ENCODE data around the gene FAM107B. TPM values are rescaled to one million over a fixed set of nuclear protein-coding genes. Genes with fewer than 3 reads are reported as not detected.
A peak's percentile ranks its signal among the peaks of the same experiment; 100 is the strongest.

The FAM107B gene
- total and polyA plus RNA-seq, 2 of the 13 experiments (the other 11 are each of a cell fraction or from before 2014, with no cell fraction given) = 15.7 to 24.8 TPM

DNA sequence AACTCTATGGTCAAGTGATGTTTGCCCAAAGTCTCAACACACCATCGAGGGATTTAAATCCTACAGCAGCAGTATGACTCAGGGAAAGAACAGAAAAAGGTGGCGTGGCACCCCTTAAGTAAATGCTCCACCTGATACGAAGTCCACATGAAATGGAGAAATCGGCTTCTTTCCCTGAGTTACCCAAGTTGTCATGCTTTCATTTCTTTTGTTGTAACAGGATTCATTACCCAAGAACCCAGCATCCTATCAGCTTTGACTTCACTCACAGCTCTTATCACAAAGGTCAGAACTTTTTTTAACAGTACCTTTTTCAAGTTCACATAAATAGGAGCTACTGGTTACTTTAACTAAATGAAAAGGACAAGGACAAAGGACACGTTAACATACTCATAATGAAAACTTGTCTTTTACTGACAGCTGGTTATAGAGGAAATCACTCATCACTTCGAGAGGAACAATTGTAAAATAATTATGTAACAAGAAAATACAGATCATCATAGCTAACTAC lies 224.2 kb downstream of the FAM107B start (continued):
- no peak for TF ChIP-seq ZNF616 (CRISPR knock-in tag; IDR thresholded peaks at IDR 0.05; ENCODE audit: low read depth)
- peak; percentile 67 for TF ChIP-seq SKI (IDR thresholded peaks at IDR 0.05; ENCODE audit: partially characterized antibody)
- no peak for TF ChIP-seq YEATS4 (CRISPR knock-in tag; IDR thresholded peaks at IDR 0.05; ENCODE audit: borderline replicate concordance)
- peak; percentile 88; the same call in 1 of the 2 replicates for TF ChIP-seq NCOR1 (IDR thresholded peaks at IDR 0.05; ENCODE audit: borderline replicate concordance, low read length)
- TF ChIP-seq NCOA2 (CRISPR knock-in tag; IDR thresholded peaks at IDR 0.05) = peak; percentile 71
- no peak for TF ChIP-seq CHCHD3 (CRISPR knock-in tag; IDR thresholded peaks at IDR 0.05)
- no peak for TF ChIP-seq MAFG (CRISPR knock-in tag; IDR thresholded peaks at IDR 0.05)
- TF ChIP-seq XBP1 (CRISPR knock-in tag; IDR thresholded peaks at IDR 0.05) = no peak
- no peak for TF ChIP-seq KLF13 (CRISPR knock-in tag; IDR thresholded peaks at IDR 0.05)
- TF ChIP-seq ZFP62 (CRISPR knock-in tag; IDR thresholded peaks at IDR 0.05) = no peak
- peak; percentile 87 for TF ChIP-seq BCL6 (CRISPR knock-in tag; IDR thresholded peaks at IDR 0.05)
- 0 out of 2 replicates have a peak, but pooled peaks have one; percentile 31 for TF ChIP-seq RXRB (CRISPR knock-in tag; IDR thresholded peaks at IDR 0.05; ENCODE audit: borderline replicate concordance)
- TF ChIP-seq SMYD3 (CRISPR knock-in tag; IDR thresholded peaks at IDR 0.05) = no peak
- TF ChIP-seq ZNF432 (CRISPR knock-in tag; IDR thresholded peaks at IDR 0.05; ENCODE audit: borderline replicate concordance) = no peak
- no peak for TF ChIP-seq ZBTB38 (CRISPR knock-in tag; IDR thresholded peaks at IDR 0.05)
- TF ChIP-seq ZNF652 (CRISPR knock-in tag; IDR thresholded peaks at IDR 0.05; ENCODE audit: borderline replicate concordance, low read depth) = no peak
- no peak for TF ChIP-seq SIN3A (IDR thresholded peaks at IDR 0.05; ENCODE audit: borderline replicate concordance, low read depth, low read length)
- TF ChIP-seq MIER3 (CRISPR knock-in tag; IDR thresholded peaks at IDR 0.05; ENCODE audit: borderline replicate concordance) = no peak
- TF ChIP-seq, protein P1, sequence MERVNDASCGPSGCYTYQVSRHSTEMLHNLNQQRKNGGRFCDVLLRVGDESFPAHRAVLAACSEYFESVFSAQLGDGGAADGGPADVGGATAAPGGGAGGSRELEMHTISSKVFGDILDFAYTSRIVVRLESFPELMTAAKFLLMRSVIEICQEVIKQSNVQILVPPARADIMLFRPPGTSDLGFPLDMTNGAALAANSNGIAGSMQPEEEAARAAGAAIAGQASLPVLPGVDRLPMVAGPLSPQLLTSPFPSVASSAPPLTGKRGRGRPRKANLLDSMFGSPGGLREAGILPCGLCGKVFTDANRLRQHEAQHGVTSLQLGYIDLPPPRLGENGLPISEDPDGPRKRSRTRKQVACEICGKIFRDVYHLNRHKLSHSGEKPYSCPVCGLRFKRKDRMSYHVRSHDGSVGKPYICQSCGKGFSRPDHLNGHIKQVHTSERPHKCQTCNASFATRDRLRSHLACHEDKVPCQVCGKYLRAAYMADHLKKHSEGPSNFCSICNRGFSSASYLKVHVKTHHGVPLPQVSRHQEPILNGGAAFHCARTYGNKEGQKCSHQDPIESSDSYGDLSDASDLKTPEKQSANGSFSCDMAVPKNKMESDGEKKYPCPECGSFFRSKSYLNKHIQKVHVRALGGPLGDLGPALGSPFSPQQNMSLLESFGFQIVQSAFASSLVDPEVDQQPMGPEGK (CRISPR knock-in tag; IDR thresholded peaks at IDR 0.05) = peak; percentile 54; the same call in 1 of the 2 replicates
- no peak for TF ChIP-seq ZNF256 (CRISPR knock-in tag; conservative IDR thresholded peaks at IDR 0.05)
- TF ChIP-seq HOXA3 (CRISPR knock-in tag; IDR thresholded peaks at IDR 0.05) = peak; percentile 41
